ENCODE results near the gene CDH22.

DNA sequence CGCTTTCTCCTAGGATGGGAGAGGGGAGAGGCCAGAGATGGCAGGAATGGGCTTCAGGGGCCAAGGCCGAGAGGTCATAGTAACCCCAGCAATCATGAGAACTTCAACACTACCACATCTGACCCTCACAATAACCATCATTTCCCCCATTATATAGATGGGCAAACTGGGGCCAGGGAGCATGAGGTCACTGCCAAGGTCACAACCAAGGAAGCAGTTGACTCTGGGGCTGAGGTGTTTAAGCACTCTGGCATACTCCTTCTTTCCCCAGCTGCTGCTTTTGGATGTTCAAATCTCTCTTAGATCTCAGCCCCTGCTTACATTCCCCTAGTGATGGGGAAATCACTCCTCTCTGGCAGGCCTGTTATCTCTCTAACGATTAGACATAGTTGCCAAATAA, 39.6 kb downstream of the CDH22 start:
- TF ChIP-seq, protein P1, sequence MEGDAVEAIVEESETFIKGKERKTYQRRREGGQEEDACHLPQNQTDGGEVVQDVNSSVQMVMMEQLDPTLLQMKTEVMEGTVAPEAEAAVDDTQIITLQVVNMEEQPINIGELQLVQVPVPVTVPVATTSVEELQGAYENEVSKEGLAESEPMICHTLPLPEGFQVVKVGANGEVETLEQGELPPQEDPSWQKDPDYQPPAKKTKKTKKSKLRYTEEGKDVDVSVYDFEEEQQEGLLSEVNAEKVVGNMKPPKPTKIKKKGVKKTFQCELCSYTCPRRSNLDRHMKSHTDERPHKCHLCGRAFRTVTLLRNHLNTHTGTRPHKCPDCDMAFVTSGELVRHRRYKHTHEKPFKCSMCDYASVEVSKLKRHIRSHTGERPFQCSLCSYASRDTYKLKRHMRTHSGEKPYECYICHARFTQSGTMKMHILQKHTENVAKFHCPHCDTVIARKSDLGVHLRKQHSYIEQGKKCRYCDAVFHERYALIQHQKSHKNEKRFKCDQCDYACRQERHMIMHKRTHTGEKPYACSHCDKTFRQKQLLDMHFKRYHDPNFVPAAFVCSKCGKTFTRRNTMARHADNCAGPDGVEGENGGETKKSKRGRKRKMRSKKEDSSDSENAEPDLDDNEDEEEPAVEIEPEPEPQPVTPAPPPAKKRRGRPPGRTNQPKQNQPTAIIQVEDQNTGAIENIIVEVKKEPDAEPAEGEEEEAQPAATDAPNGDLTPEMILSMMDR (IDR thresholded peaks at IDR 0.05), result no peak
- TF ChIP-seq POLR2AphosphoS5 (IDR thresholded peaks at IDR 0.05) (no peak), POLR2A (IDR thresholded peaks at IDR 0.05) (no peak)
